HG03354 (cell line): ENCODE results near the gene FRG2C.
"Not testable (repeated sequence)": the region's sequence is repeated elsewhere in the genome, so short reads cannot be mapped to it uniquely, and the experiment has no call there.

Source experiments
- ATAC-seq: cut with Tn5 transposase; IDR thresholded peaks from one replicate; pipeline ENCODE4 v1.9.1; 2021; ENCODE audit warnings: mild to moderate bottlenecking; ENCODE audit not compliant: unreplicated experiment, poor library complexity, severe bottlenecking

Gene FRG2C

DNA sequence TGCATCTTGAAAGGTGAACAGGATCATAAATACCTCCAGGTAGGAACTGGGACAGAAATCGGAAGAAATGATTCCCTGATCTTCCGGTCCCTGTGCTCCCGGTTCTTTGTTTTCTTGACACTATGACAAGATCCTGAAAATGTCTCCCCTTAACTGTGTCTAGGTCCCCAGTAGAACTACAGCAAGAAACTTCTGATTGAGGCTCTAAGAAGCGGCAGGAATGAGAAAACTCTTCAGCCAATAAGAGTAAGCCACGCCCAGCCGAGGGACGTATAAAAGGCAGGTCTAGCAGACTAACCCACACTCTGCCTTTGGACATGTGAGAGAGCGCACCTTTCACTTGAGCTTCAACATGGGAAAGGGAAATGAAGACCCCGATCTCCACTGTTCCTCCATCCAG lies at the start of gene FRG2C:
TSS of gene FRG2C (plus strand) at position 301 of the 400 bp plus-strand sequence. CDS start at position 353, 52 bp downstream.
- ATAC-seq = not testable (repeated sequence)

DNA sequence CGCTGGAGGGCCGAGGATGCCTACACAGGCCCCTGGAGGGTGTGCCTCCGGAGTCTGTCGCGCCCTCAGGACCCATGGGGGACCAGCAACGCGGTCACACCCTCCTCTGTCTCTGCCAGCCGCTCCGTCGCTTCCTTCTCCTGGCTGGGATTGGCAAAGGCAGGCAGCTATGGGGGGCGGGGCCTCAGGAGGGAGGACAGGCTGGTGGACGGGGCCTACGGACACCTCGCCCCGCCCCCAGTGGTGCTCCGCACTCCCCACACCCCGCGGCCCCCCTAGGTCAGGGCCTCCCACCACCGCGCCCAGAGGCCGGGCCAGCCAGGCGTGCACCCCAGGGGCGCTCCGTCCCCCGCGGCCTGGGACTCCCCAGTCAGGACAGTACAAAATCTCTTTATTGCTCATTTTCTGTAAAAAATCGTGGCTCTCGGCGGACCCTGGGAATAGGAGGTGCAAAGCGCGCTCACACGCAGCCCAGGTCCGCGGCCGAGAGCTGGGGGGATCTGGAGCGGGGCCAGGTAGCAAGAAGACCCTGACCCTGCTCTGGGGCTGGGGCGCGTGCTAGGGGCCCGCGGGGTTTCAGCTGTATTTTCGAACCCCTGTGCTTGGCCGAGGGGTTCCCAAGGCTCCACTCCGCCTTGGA lies 45.3 kb upstream of the FRG2C start:
- not testable (repeated sequence) for ATAC-seq

DNA sequence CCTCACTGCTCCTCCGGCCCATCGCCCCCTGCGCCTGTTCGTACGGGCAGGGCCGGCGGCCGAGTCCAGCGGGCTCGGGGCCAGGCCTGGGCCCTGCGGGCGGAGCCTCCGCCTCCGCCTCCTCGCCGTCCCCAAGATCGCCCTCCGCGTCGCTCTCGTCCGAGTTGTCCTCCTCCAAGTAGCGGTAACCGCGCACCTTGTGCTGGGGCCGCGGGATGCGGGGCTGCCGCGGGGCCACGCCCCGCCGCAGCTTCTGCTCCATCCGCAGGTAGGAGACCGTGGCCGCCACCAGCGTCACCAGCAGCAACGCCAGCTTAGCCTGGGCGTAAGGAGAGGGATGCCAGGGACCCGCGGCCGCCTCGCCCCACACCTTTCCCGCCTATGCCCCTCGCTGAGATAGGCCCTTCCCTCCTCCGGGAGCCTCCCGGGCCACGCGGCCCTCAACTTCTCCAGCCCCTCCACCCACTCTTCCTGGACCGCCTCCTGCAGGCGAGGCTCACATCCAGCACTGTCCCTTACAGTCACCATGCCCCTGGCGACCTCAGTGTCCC lies 44.6 kb upstream of the FRG2C start:
- not testable (repeated sequence) for ATAC-seq

DNA sequence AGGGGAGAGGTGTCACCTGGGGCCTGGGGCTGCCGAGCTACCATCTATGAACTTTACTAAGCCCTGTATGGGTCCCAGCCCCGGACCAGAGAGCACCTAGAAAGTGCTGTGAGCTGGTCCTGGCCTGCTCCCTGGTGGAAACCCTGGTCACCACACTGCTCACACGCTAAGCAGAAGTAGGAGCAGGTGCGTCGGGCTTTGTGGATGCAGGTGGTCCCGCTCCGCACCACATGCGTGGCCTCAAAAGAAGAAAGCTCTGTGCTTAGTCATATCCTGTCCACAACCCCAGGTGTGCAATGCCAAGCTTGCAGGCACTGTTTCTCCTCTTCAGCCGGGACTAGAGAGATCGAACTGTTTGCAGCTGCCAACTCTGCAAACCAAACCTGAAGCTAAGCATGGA lies 42.4 kb upstream of the FRG2C start:
- not testable (repeated sequence) for ATAC-seq

DNA sequence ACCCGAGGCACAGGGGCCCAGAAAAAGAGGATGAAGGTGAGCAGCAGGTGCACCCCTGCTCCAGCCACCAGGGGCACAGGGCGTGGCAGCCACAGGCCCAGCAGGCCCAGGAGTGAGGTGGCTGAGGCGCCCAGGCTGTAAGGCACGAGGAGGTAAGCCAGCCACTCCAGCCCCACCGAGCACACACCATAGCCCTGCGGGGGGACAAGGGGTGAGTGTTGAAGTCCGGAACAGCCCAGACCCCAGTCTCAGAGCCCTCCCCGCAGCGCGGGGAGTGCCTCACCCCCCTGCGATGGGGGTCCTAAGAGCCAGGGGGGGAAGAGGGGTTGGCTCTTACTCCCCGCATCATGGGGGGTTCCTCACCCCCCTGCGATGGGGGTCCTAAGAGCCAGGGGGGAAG lies 40.5 kb upstream of the FRG2C start:
- ATAC-seq = not testable (repeated sequence)

DNA sequence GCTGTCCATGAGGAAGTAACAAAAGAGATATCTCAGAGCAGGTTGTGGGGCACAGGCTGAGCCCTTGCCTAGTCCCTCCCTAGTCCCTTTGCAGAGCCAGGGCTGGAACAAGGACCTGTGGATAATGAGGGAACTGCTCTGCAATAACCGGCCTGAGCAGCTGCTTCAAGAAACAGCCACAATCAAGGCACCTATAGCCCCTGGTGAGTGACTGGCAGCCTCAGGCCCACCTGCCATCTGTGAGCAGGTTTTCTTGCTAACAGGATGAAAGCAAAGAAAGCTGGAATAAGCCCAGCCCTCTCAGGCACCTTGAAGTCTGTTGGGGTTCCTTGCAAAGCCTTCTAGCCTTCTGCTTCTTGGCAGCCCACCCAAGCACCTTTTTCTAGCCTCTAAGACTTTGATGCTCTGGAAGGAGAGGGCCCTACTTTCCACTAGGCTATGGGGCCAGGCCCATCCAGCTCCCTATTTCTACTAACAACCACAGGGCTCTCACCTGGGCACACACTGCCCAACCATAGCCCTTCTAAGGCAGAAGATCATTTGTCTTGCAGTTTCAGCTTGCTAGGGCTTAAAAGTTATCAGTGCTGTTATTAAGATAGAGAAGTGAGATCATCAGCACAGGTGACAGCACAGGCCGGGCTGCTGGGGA lies 33.1 kb upstream of the FRG2C start:
- not testable (repeated sequence) for ATAC-seq

DNA sequence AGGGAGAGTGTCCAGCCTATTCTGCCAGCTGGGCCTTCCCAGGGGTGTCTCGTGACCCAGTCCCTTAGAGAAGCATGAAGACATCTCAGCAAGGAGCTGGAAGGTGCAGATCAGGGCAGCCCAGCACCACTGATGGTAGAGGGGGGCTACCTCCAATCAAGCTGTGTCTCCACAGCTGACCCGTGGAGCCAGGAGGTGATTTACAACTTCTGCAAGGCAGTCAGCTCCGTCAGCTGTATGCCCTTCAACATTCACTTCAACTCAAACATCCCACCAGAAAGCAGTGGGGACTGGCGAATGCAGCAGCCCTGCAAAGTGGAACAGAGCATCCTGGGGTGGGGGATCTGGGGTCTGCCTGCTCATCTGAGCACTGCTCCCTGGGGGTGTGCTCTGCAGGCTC lies 32.6 kb upstream of the FRG2C start:
- no peak for ATAC-seq

DNA sequence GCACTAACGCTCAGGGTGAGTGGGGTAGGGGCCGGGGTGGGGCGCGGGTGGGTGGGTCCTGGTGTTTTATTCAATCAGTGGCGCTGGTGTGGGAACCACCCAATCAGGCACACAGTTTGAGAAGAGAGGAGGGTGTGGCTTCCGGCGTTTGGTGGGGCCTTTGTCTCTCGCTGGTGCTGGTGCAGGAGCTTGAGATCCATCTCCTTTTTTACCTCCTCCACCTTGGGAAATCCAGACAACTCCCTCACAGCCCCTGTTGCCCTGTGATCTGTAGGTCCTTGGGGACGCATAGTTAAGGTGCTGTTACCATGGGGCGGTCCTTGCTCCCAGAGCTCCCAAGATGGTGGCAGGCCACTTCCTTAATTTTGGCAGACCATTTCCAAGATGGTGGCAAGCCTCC lies 25.2 kb upstream of the FRG2C start:
- not testable (repeated sequence) for ATAC-seq

DNA sequence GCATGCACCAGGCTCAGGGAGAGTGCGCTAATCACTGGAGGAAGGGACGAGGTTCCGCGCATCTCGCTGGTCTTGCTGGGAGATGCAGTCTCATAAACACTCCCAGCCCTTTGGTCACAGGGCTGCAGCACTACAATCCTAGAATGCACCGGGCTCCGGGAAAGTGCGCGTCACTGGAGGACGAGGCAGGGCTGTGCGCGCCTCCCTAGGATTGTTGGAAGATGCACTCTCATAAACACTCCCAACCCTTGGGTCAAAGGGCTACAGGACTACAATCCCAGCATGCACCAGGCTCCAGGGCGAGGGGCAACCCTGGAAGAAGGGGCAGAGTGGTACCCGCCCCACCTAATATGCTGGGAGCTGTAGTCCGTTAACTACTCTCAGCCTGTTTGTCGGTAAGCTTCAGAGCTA lies 23.0 kb upstream of the FRG2C start:
- not testable (repeated sequence) for ATAC-seq

DNA sequence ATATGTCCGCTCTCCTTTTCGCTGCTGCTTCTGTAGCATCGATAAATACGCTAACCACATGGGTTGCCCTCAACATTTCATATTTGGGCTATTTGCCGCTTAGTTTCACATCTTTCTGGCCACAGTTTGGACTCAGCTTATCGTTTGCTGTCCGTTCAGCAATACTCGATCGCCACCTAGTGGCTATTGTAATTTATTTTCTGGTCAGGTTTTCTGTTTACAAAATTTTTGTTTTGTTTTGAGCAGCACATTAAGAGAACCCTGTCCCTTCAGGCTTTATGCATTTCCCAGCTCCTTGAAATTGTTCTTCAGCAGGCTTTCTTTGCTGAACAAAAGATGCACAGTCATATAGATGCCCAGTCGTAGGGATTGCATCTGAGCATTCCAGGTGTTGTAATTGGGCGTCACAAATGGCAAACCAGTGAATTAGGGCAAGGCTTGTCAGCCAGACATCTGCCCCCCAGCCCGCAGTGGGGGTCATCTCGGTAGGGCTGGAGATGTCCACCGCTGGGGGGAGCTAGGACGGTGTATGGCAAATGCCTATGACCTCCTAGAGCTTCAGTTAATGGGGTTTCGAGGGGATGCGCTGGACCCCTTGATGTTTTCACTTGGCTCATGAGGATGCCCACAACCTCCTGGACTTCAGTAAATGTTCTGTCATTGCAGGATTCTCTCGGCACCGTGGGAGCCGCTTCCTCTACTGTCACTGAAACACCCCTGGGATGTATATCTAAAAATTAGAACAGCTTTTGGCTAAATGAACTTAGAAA lies 20.9 kb upstream of the FRG2C start:
- not testable (repeated sequence) for ATAC-seq

DNA sequence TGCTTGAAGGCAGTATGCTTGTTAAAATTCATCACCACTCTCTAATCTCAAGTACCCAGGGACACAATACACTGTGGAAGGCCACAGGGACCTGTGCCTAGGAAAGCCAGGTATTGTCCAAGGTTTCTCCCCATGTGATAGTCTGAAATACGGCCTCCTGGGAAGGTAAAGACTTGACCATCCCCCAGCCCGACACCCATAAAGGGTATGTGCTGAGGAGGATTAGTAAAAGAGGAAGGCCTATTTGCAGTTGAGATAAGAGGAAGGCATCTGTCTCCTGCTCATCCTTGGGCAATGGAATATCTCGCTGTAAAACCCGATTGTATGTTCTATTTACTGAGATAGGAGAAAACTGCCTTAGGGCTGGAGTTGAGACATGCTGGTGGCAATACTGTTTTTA lies 18.6 kb upstream of the FRG2C start:
- ATAC-seq = not testable (repeated sequence)

DNA sequence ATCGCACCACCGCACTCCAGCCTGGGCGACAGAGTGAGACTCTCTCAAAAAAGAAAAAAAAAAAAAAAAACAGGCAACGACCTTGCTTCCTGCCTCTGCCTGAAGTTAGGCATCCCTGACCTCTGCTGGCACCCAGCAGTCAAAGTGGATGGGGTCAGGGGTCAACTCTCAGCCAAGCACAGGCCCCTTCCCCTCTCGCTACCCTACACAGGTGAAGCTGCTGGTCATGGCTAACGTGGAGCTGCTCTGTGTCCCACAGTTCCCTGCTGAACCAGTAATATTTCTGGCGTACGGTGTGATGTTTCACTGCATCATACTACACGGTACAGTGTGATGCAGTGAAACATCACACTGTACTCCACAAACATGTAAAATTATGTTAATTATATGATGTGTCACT lies 13.9 kb upstream of the FRG2C start:
- ATAC-seq = no peak

DNA sequence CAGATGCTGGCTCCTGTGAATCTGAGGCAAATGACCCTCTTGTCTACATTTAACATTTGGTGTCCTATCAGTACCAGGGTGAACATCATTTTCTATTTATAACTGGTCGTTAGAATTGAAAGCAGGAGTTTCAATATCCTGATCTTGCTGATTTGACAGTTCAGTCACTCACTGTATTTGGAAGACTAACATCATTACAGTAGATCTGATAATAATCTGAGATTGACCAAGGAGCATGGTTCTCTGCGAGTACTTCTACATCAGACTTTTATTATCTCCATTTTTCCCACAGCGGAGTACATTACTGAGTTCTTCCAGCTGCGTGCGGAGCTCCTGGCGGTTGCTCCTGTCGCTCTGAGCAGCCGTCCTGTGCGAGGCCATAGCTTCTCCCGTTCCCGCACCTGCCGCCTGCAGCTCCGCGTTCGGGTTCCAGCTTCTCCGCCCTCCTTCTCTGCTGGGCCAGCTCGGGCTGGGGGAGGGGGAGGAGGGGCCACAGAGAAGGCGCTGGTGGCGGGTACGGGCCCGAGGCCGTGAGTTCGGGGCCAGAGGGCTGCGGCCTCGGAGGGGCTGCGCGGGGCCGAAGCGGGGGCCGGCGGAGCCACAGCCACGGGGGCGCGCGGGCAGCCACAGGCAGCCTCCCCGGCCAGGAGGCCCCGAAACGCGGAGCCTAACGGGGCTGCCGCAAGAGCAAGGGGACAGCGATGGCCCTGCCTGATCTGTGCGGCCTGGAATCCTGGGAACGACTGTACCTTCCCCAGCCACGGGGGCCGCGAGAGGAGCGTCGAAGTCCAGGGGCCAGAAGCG lies 8.8 kb upstream of the FRG2C start:
- ATAC-seq = not testable (repeated sequence)

DNA sequence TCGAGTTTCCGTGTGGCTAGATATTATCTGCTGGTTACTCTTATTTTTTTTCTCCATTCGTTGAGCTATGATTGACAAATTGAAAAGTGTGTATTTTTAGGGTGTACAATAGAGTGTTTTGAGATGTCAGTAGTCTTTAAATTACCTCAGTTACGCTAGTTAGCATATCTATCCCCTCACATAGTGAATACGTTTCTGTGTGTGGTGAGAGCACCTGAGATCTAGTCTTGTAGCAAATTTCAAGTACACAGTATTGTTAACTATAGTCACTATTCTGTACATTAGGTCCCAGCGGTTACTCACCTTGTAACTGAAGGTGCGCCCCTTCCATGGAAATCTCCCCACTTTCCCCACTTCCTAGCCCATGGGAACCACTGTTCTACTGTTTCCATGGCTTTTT lies 8.2 kb upstream of the FRG2C start:
- not testable (repeated sequence) for ATAC-seq

DNA sequence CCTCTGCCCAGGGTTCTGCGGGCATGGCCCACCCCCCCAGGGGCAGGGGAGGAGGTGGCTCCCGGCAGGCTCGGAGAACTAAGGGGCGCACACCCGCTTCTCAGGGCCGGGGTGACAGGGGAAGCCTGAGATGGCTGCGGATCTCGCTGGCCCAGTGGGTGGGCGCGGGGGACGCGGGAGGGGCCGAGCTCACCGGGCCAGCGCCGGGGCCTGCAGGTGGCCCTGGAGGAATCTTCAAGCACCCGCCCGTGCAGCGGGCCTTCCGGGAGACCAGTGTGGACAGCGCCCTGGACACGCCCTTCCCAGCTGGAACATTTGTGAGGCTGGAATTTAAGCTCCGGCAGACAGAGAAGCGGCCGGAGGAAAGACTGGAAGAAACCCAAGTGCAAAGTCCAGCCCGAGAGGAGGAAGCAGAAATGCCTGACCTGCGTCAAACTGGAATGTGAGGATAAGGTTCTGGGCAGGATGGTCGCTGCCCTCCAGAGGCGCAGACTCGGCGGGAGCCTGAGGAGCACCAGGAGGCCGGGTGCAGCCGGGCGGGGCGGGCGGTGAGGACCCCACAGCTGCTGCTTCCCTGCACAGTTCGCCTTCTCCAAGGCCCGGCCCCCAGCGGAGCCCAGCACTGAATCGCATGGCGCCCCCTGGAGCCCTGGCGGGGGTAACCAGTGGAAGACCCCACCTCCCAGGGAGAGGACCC lies 5.6 kb upstream of the FRG2C start:
- not testable (repeated sequence) for ATAC-seq

DNA sequence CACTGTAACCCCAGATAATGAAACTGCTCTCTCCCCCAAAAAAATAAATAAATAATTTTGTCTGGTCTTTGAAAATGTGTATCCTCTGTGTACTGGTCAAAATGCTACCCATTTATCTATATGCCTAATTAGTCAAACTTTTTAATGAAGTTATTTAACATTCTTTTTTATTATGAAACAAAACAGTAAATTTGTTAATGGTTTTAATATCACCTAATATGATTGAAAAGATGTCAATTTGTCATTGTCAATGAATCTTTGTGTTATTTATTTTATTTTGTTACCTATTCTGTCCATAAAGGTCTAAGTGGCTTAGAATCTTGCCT lies 5.1 kb upstream of the FRG2C start:
- ATAC-seq = not testable (repeated sequence)

DNA sequence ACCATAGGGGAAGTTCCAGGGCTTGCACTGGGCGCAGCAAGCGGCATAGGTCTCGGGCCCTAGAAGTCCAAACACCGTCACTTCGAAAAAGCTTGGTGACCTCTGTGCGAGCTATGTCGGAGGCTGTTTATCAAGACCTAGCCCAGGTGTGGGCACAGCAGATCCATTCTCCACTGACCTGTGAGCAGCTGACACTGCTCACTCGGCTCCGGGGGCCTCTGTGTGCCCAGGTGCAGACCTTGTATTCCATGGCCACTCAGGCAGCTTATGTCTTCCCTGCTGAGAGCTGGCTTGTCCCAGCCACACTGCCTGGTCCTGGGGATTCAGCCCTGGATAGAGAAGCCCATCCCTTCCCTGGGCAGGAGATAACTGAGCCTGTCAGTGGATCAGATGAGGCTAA lies 1.5 kb downstream of the FRG2C start:
- not testable (repeated sequence) for ATAC-seq

DNA sequence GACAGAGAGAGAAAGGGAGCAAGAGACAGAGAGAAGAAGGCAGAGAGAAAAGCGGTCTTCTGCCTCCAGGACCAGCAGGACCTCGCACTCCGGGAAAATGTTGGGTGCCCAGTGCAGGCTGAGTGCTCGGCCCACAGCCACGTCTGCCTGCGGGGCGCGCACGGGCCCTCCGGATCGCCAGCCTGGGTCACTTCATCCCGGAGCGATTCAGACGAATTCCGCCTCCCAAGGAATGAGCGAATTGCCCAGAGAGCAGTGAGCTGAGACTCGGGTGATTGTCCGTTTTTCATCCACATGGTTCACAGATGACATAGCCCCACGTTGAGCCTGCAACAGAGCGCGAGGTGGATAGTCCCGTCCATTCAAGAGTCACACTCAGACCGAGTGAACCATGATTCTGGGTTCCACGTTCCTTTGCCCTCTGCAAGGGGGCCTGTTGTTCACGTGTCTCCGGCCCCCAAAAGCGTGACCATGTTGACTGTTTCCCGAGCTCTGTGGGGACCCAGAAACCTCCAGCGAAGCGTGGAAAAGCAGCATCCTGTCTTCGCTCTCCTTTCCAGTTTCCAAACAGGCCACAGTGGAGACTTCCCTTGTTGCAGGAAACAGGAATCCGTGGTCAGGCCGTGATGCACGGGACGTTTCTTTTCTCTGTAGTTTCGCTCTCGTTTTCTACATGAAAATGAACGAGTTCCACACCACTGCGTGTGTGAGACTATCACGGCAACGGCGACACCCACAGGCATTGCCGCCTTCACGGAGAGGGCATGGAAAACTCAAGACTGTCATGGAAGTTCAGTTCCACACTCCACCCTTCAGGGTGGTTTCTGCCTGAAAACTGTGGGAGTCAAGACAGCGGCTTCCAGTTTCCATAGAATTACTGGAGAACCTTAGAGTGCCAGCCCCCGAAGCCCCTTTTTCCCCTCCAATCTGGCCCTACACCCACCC lies 3.9 kb downstream of the FRG2C start:
- not testable (repeated sequence) for ATAC-seq
